SK-N-SH treated with all-trans-retinoic acid at 6 μM for 48 hours (cell line): Measurements from ENCODE around the gene SP1.

Experiments
- ATAC-seq: fragments of 200-7000 bp; cut with Tn5 transposase; 3 replicates; pipeline ENCODE4 v1.9.1; 2020; ENCODE audit warnings: mild to moderate bottlenecking, moderate library complexity
- ARNTL ChIP-seq: fragments of 450-650 bp; formaldehyde crosslinking; IDR thresholded peaks from 2 replicates; pipeline ENCODE4 v1.5.0; 2020; ENCODE audit warnings: low read depth, mild to moderate bottlenecking, moderate library complexity, borderline replicate concordance
- BACH2 ChIP-seq: fragments of 250-450 bp; sonication (Bioruptor Pico); IDR thresholded peaks from 2 replicates; pipeline ENCODE4 v1.9.0; 2021; ENCODE audit warnings: mild to moderate bottlenecking, borderline replicate concordance
- CREB5 ChIP-seq: fragments of 250-450 bp; sonication (Bioruptor Pico); IDR thresholded peaks from 2 replicates; pipeline ENCODE4 v1.5.1; 2020; ENCODE audit warnings: low read depth, mild to moderate bottlenecking, moderate library complexity
- CSDC2 ChIP-seq: fragments of 250-450 bp; sonication (Bioruptor Pico); IDR thresholded peaks from 2 replicates; pipeline ENCODE4 v1.5.0; 2020; ENCODE audit warnings: mild to moderate bottlenecking, moderate library complexity
- CSRNP3 ChIP-seq: fragments of 250-450 bp; sonication (Bioruptor Pico); IDR thresholded peaks from 2 replicates; pipeline ENCODE4 v1.5.1; 2021; ENCODE audit warnings: mild to moderate bottlenecking, moderate library complexity
- ESRRG ChIP-seq: fragments of 250-450 bp; sonication (Bioruptor Pico); IDR thresholded peaks from 2 replicates; pipeline ENCODE4 v1.6.1; 2021; ENCODE audit warnings: mild to moderate bottlenecking
- GLIS3 ChIP-seq: fragments of 250-450 bp; sonication (Bioruptor Pico); IDR thresholded peaks from 2 replicates; pipeline ENCODE4 v1.5.0; 2020; ENCODE audit warnings: mild to moderate bottlenecking, moderate library complexity
- ISL1 ChIP-seq: fragments of 250-450 bp; sonication (Bioruptor Pico); IDR thresholded peaks from 2 replicates; pipeline ENCODE4 v2.1.2; 2022; ENCODE audit warnings: mild to moderate bottlenecking, moderate library complexity
- PATZ1 ChIP-seq: fragments of 250-450 bp; sonication (Bioruptor Pico); IDR thresholded peaks from 2 replicates; pipeline ENCODE4 v1.8.0; 2020; ENCODE audit warnings: mild to moderate bottlenecking, moderate library complexity, borderline replicate concordance
- PPARA ChIP-seq: fragments of 250-450 bp; sonication (Bioruptor Pico); IDR thresholded peaks from 2 replicates; pipeline ENCODE4 v1.5.0; 2020; ENCODE audit warnings: mild to moderate bottlenecking, borderline replicate concordance
- RARB ChIP-seq: fragments of 250-450 bp; sonication (Bioruptor Pico); IDR thresholded peaks from 2 replicates; pipeline ENCODE4 v1.8.0; 2021; ENCODE audit warnings: mild to moderate bottlenecking, moderate library complexity
- SNAI2 ChIP-seq: fragments of 250-450 bp; sonication (Bioruptor Pico); IDR thresholded peaks from 2 replicates; pipeline ENCODE4 v1.5.0; 2020; ENCODE audit warnings: mild to moderate bottlenecking, moderate library complexity
- TCF4 ChIP-seq: fragments of 250-450 bp; sonication (Bioruptor Pico); IDR thresholded peaks from 2 replicates; pipeline ENCODE4 v1.8.0; 2021; ENCODE audit warnings: mild to moderate bottlenecking, moderate library complexity, borderline replicate concordance
- TOX ChIP-seq: fragments of 250-450 bp; sonication (Bioruptor Pico); IDR thresholded peaks from 2 replicates; pipeline ENCODE4 v1.8.0; 2021; ENCODE audit warnings: mild to moderate bottlenecking, moderate library complexity, borderline replicate concordance
- ZC3H10 ChIP-seq: fragments of 250-450 bp; sonication (Bioruptor Pico); IDR thresholded peaks from 2 replicates; pipeline ENCODE4 v1.5.1; 2021; ENCODE audit warnings: mild to moderate bottlenecking, moderate library complexity
- ZFP3 ChIP-seq: fragments of 250-450 bp; sonication (Bioruptor Pico); IDR thresholded peaks from 2 replicates; pipeline ENCODE4 v1.5.0; 2020; ENCODE audit warnings: mild to moderate bottlenecking, moderate library complexity
- ZFP30 ChIP-seq: fragments of 450-650 bp; formaldehyde crosslinking; IDR thresholded peaks from 2 replicates; pipeline ENCODE4 v1.5.0; 2022; ENCODE audit warnings: mild to moderate bottlenecking, moderate library complexity
- ZNF565 ChIP-seq: fragments of 450-650 bp; formaldehyde crosslinking; conservative IDR thresholded peaks from 2 replicates; pipeline ENCODE4 v1.5.0; 2020; ENCODE audit warnings: low read depth, mild to moderate bottlenecking, moderate library complexity
- ZNF70 ChIP-seq: fragments of 450-650 bp; formaldehyde crosslinking; IDR thresholded peaks from 2 replicates; pipeline ENCODE4 v1.5.0; 2020; ENCODE audit warnings: mild to moderate bottlenecking, moderate library complexity
- ZNF8 ChIP-seq: fragments of 450-650 bp; formaldehyde crosslinking; IDR thresholded peaks from 2 replicates; pipeline ENCODE4 v1.5.0; 2020; ENCODE audit warnings: mild to moderate bottlenecking, moderate library complexity
- TF ChIP-seq, protein P1 (sequence below): fragments of 250-450 bp; sonication (Bioruptor Pico); IDR thresholded peaks from 2 replicates; pipeline ENCODE4 v1.5.0; 2020; ENCODE audit warnings: mild to moderate bottlenecking, moderate library complexity
- TF ChIP-seq, protein P2 (sequence below): fragments of 250-450 bp; sonication (Bioruptor Pico); IDR thresholded peaks from 2 replicates; pipeline ENCODE4 v1.8.0; 2021; ENCODE audit warnings: low read depth, mild to moderate bottlenecking, moderate library complexity, borderline replicate concordance

The SP1 gene

GRCh38 chr12:53345486-53346188 lies 34.3 kb upstream of the SP1 start (continued):
- no peak for TF ChIP-seq BACH2 (CRISPR knock-in tag)

GRCh38 chr12:53346491-53346890 lies 33.5 kb upstream of the SP1 start:
- TF ChIP-seq ZNF565 (no peak), CREB5 (CRISPR knock-in tag) (no peak), CSDC2 (CRISPR knock-in tag) (no peak), ISL1 (CRISPR knock-in tag) (no peak), ARNTL (CRISPR knock-in tag) (no peak), CSRNP3 (no peak), ZC3H10 (no peak), PPARA (no peak), GLIS3 (CRISPR knock-in tag) (no peak), RARB (CRISPR knock-in tag) (no peak), ESRRG (CRISPR knock-in tag) (no peak), TCF4 (CRISPR knock-in tag) (no peak), TOX (CRISPR knock-in tag) (no peak)
- TF ChIP-seq, protein P1, sequence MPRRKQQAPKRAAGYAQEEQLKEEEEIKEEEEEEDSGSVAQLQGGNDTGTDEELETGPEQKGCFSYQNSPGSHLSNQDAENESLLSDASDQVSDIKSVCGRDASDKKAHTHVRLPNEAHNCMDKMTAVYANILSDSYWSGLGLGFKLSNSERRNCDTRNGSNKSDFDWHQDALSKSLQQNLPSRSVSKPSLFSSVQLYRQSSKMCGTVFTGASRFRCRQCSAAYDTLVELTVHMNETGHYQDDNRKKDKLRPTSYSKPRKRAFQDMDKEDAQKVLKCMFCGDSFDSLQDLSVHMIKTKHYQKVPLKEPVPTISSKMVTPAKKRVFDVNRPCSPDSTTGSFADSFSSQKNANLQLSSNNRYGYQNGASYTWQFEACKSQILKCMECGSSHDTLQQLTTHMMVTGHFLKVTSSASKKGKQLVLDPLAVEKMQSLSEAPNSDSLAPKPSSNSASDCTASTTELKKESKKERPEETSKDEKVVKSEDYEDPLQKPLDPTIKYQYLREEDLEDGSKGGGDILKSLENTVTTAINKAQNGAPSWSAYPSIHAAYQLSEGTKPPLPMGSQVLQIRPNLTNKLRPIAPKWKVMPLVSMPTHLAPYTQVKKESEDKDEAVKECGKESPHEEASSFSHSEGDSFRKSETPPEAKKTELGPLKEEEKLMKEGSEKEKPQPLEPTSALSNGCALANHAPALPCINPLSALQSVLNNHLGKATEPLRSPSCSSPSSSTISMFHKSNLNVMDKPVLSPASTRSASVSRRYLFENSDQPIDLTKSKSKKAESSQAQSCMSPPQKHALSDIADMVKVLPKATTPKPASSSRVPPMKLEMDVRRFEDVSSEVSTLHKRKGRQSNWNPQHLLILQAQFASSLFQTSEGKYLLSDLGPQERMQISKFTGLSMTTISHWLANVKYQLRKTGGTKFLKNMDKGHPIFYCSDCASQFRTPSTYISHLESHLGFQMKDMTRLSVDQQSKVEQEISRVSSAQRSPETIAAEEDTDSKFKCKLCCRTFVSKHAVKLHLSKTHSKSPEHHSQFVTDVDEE (CRISPR knock-in tag) = no peak
- no peak for ATAC-seq

- TF ChIP-seq ZNF565 (no peak), TCF4 (CRISPR knock-in tag) (no peak), BACH2 (CRISPR knock-in tag) (no peak), CSDC2 (CRISPR knock-in tag) (no peak), ESRRG (CRISPR knock-in tag) (no peak), TOX (CRISPR knock-in tag) (no peak), GLIS3 (CRISPR knock-in tag) (no peak), CSRNP3 (no peak), ZC3H10 (no peak), ZFP30 (no peak), ZNF8 (no peak), ZFP3 (CRISPR knock-in tag) (no peak), CREB5 (CRISPR knock-in tag) (no peak), ZNF70 (CRISPR knock-in tag) (no peak), PATZ1 (no peak), SNAI2 (CRISPR knock-in tag) (no peak), PPARA (no peak)
- TF ChIP-seq, protein P2, sequence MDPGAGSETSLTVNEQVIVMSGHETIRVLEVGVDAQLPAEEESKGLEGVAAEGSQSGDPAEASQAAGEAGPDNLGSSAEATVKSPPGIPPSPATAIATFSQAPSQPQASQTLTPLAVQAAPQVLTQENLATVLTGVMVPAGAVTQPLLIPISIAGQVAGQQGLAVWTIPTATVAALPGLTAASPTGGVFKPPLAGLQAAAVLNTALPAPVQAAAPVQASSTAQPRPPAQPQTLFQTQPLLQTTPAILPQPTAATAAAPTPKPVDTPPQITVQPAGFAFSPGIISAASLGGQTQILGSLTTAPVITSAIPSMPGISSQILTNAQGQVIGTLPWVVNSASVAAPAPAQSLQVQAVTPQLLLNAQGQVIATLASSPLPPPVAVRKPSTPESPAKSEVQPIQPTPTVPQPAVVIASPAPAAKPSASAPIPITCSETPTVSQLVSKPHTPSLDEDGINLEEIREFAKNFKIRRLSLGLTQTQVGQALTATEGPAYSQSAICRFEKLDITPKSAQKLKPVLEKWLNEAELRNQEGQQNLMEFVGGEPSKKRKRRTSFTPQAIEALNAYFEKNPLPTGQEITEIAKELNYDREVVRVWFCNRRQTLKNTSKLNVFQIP = no peak
- TF ChIP-seq, protein P1 (CRISPR knock-in tag) = no peak
- TF ChIP-seq, all 23 proteins: peak for 0
- ATAC-seq = no peak
Measured at GRCh38 chr12:53347905-53348304, 32.1 kb upstream of the SP1 start.
